GM18505 (cell line): Measurements from ENCODE around the gene SCN4B.

Experiments
- ATAC-seq: cut with Tn5 transposase; IDR thresholded peaks from one replicate; pipeline ENCODE4 v1.9.1; 2021; ENCODE audit not compliant: unreplicated experiment
- POLR2A ChIP-seq: IDR thresholded peaks from 4 replicates; pipeline ENCODE4 v1.6.1; 2011; ENCODE audit warnings: borderline replicate concordance; ENCODE audit not compliant: insufficient read depth, insufficient read length; ENCODE audit errors: extremely low read depth

The SCN4B gene

GRCh38 chr11:118087931-118088330 is 64.7 kb downstream of the SCN4B start:
- TF ChIP-seq POLR2A = no peak
- ATAC-seq = no peak

DNA sequence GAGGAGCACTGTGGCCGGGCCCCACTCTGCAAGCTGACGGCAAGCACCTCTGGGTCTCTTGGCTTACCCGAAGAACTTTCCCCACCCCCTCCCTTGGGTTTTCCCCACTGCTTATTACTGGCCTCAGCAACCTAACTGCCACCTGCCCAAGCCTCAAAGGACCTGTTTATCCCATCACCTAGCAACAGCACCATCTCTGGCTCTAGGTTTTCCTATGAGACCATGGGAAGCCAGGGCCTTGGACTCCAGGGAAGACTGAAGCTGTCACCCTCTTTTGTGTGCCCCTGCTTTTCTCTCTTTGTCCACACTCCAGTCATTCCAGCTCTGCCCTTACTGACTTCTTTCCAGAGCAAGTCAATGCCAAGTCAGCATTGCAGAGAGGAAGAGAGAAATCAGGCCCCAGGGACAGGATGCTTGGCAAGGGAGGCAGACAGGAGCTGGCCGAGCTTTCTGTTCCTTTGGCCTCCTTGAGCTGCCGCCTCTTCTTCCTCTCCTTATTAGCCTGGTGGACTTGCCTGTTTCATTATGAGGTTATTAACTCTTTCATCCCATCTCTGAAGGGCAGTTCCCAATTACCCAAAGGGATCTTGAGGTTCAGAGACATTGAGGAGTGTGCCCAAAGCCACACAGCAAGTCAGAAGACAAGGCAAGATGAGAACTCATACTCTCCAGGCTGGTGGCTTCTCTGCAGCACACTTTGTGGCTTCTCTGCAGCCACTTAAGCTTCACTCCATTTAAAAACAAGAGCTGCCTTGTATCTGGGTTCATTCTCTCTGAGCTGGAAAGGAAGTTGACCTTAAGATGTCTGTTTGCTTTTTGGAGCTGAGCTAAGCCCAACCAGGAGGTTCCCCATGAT is 65.5 kb downstream of the SCN4B start, which contains the start of gene SMIM35:
Gene SMIM35 (minus strand): TSS at position 51 of the 856 bp plus-strand sequence. CDS start 206 bp downstream, outside the sequence.
- TF ChIP-seq POLR2A = no peak
- no peak for ATAC-seq

DNA sequence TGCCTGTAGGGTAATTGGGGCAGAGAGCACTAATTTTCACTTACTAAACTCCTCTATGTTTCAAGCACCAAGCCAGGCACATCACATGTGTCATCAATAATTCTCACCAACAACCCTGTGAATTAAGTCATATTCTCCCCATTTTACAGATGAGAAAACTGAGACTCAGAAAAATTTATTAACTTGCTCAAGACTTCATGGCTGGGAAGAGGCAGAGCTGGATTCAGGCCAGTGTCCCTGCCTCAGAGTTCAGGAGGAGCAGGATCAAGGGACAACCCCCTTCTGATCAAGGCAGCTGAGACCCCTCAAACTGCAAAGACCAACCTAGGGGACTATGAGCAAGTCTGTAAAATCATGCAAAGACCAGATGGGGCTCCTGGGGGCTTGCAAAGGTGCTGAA is 68.0 kb downstream of the SCN4B start:
- ATAC-seq = no peak

DNA sequence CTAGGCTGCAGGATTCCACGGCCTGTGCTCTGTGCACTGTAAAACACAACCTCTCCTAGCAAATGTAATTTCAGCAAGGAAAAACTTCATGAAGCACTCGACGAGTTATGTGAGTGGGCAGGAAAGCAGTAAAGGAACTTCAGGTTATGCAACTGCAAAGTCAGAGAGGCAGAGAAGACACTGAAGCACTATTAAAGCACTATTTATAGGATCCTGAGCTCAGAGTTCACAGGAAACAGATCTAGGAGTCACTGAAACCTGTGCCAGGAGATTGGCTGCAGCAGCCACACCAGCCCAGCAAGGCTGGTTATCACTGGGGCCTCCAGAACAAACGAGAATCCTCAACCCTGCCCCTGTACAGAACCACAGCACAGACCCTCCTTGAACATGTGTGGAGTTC is 68.4 kb downstream of the SCN4B start:
- TF ChIP-seq POLR2A = no peak
- ATAC-seq = no peak

More for the DNA sequence above, 68.0 kb downstream of the SCN4B start:
- no peak for TF ChIP-seq POLR2A
